ENCODE measurements around the gene WNK1. TPM values are rescaled to one million over a fixed set of nuclear protein-coding genes. Genes with fewer than 3 reads are reported as not detected.

WNK1 gene
- total and polyA plus RNA-seq, 2 of the 8 experiments (the other 6 are each of a cell fraction or from before 2014, with no cell fraction given): 88.2 to 157 TPM

DNA sequence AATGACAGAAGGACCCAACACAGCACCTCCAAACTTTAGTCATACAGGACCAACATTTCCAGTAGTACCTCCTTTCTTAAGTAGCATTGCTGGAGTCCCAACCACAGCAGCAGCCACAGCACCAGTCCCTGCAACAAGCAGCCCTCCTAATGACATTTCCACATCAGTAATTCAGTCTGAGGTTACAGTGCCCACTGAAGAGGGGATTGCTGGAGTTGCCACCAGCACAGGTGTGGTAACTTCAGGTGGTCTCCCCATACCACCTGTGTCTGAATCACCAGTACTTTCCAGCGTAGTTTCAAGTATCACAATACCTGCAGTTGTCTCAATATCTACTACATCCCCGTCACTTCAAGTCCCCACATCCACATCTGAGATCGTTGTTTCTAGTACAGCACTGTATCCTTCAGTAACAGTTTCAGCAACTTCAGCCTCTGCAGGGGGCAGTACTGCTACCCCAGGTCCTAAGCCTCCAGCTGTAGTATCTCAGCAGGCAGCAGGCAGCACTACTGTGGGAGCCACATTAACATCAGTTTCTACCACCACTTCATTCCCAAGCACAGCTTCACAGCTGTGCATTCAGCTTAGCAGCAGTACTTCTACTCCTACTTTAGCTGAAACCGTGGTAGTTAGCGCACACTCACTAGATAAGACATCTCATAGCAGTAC lies 132.5 kb downstream of the WNK1 start (continued):
- TF ChIP-seq TCF12 (IDR thresholded peaks at IDR 0.05; ENCODE audit: low read depth, low read length) (no peak), CHD1 (IDR thresholded peaks at IDR 0.05; ENCODE audit: low read depth, low read length) (no peak)

All from H1 (cell line).